Measurements from ENCODE around the gene UROD.
A peak's percentile ranks its signal among the peaks of the same experiment; 100 is the strongest.
"Not testable (repeated sequence)": the region's sequence is repeated elsewhere in the genome, so short reads cannot be mapped to it uniquely, and the experiment has no call there.

UROD gene

DNA sequence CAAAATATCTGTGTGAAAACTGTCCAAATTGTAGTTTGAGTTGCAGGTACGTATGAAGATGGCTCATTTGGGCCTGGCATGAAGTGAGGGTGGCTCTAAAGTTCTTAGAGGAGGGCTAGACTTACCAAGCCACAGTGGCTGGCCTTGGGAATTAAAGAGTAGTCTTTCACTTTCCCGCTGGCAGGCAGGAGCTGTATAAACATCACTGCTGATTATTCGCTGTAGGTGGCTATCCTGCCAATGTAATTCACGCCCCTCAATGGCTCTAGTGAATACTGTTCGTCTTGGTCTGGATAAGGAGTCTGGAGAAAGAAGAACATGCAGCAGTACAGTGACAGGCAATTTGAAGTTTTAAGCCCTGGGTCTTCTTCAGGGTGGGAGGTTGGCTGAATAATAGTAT lies 31.0 kb downstream of the UROD start:
- no peak for DNase-seq

DNA sequence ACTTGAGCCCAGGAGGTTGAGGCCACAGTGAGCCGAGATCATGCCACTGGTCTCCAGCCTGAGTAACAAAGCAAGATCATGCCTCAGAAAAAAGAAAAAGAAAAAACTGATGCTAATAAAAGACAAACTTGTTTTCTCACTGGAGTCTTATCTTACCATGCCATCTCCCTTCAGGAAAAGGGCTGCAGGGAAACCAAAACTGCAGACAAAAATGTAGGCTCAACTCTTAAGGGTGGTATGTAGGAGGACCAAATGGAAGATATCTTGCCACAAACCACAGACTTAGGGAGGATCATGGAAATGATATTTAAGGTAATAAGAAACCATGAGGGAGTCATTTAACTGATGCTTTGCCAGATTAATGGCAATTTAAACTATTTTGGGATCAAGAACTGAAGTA lies 32.9 kb downstream of the UROD start:
- DNase-seq: no peak

DNA sequence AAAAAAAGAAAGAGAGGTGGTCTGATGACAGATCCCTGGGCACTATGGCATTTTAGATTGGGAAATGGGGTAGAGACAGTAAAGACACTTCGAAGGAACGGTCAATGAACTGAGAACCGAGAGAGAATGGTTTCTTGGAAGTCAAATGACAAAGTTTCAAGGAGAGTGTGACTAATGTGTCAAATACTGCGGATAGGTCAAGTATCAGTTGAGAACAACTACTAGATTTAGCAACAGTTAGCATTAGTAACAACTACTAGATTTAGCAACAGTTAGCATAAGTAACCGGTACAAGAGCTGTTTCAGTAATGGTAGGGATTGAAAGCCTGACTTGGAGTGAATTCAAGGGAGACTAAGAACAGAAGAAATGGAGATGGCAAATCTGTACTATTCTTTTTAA lies 35.0 kb downstream of the UROD start:
- DNase-seq: no peak

DNA sequence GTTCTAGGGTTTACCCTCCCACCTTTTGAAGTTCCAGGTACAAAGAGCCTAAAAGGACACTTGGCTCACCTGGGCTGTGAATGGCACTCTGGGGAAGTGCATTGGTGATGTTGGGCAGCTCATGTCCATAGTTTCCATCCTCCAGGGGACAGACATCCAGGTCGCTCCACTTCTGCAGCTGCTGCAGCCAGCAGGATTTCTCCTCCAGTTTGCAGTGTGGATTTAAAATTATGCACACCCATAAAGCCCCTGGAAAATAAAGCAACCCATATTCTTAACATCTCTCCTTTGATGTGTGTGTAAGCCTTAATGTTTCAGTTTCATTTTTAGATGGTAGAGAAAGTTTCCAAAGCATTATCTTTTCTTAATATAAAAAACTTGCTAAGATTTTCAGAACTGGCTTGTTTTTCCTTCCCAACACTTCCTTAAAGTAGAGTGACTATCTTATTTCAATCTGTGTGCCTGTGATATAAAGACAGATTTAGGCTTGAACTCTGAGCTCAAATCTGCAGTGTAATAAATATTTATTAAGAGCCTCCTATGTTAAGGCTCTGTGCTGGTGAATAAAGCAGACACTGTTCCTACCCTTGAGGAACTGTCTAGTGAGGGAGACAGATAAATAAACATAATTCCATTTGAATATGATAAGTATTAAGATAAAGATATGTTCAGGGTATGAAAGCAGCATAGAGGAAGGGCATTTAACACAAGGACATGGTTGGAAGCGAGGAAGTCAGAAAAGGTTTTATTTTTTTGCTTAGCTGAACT lies 39.1 kb downstream of the UROD start:
- DNase-seq: no peak

DNA sequence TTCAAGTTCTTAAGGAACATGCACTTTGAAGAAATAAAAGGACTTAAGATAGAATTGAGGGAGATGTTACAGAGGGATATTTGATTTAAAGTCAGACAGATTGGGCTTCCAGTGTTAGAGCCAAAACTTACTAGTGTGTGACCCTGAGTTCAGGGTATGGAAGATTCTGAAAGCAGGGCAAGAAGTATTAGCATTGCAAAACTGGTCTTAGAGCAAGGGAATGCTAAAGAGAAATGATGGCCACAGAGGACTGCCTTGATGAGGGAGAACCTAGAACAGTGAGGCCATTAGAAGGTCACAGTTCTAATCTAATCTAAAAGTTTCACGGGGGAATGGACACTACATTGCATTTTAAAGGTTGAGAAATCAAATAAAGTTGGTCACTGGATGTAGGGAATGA lies 45.5 kb downstream of the UROD start:
- no peak for DNase-seq

DNA sequence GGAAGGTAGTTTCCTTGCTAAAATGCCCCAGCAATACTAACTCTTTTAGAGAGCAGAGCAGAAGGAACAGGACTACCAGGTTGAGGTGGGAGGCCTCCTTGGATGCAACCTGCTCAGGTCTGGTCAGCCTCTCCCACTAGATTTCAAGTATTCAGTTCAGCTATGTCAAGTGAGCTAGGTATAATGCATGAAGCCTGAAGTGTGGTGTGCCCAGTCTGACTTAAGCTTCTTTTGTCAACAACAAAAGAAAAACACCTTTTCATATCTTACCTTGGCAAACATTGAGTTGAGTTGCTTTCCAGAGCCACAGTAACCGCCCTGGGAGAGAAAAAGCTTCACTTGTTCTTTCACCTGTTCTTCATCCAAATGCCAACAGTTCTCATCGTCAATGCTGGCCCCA lies 47.8 kb downstream of the UROD start:
- DNase-seq: peak; percentile 8

DNA sequence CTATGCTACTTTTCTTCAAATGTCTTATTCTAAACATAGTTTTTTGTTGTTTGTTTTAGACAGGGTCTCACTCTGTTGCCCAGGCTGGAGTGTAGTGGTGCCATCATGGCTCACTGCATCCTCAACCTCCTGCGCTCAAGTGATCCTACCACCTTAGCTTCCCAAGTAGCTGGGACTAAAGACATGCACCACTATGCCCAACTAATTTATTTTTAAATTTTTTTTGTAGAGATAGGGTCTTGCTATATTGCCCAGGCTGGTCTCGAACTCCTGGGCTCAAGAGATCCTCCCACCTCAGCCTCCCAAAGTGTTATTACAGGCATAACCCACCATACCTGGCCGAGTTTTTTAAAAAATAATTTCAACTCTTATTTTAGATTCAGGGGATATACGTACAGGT lies 50.4 kb downstream of the UROD start:
- DNase-seq: not testable (repeated sequence)

DNA sequence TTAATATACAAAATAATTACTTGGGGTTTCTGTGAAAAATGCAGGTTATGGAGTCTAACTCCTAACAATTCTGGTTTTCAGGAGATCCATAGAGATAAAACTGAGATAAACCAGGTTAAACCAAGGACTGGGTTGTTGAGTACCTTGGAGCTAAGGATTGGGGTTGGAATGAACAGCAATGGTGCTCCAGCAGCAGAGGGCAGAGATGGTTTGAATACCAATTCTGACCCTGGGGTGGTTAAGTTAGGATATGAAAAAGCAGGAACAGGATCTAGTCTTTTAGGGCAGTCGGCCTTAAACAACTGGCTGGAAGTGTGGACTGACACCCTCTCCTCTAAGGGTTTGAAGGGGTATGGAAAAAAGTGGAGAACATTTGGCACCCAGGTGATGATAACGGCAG lies 53.0 kb downstream of the UROD start:
- no peak for DNase-seq

Measured in DMS53 (cell line).